Measurements from ENCODE around the gene GAS2.

Gene GAS2

GRCh38 chr11:22829231-22830081 is 163.0 kb downstream of the GAS2 start, which contains the start of gene SVIP:
Gene SVIP, minus strand, starts transcription at chr11:22829801. Its CDS starts 53 bp downstream, at chr11:22829748.
- peak; percentile 92 to 93 for DNase-seq (ENCODE audit: low read depth in 2 of 2)
- peak; percentile 43 for TF ChIP-seq CTCF (IDR thresholded peaks at IDR 0.05; ENCODE audit: low read depth, low read length)
- peak within 1 kb of the TSS; percentile 89 for H3K4me3 ChIP-seq (replicated peaks in 1 of 2; ENCODE audit: low read depth in 2 of 2, low read length in 2 of 2)

- DNase-seq (ENCODE audit: low read depth in 2 of 2), result no peak
- TF ChIP-seq CTCF (IDR thresholded peaks at IDR 0.05; ENCODE audit: low read depth, low read length), result no peak
- peak overlapping the region; percentile 25 to 89 for H3K4me3 ChIP-seq (replicated peaks in 1 of 2; ENCODE audit: low read depth in 2 of 2, low read length in 2 of 2)
Observed at GRCh38 chr11:22830082-22830414, 163.6 kb downstream of the GAS2 start.

- peak in 1 of 2 donors; percentile 34 for DNase-seq (ENCODE audit: low read depth in 2 of 2)
- TF ChIP-seq CTCF (IDR thresholded peaks at IDR 0.05; ENCODE audit: low read depth, low read length), result no peak
Observed at GRCh38 chr11:22832315-22833015, 166.1 kb downstream of the GAS2 start.

GRCh38 chr11:22846726-22847125 is 180.3 kb downstream of the GAS2 start:
- no peak overlapping the region for H3K4me3 ChIP-seq (replicated peaks in 1 of 2; ENCODE audit: low read depth in 2 of 2, low read length in 2 of 2)
- no peak for TF ChIP-seq CTCF (IDR thresholded peaks at IDR 0.05; ENCODE audit: low read depth, low read length)
- no peak for DNase-seq (ENCODE audit: low read depth in 2 of 2)

More at GRCh38 chr11:22832315-22833015, 166.1 kb downstream of the GAS2 start:
- no peak overlapping the region for H3K4me3 ChIP-seq (replicated peaks in 1 of 2; ENCODE audit: low read depth in 2 of 2, low read length in 2 of 2)

- no peak for DNase-seq (ENCODE audit: low read depth in 2 of 2)
- TF ChIP-seq CTCF (IDR thresholded peaks at IDR 0.05; ENCODE audit: low read depth, low read length), result no peak
Observed at GRCh38 chr11:22851477-22851876, 185.1 kb downstream of the GAS2 start.

GRCh38 chr11:22859756-22860155 is 193.3 kb downstream of the GAS2 start:
- no peak for DNase-seq (ENCODE audit: low read depth in 2 of 2)
- no peak overlapping the region for H3K4me3 ChIP-seq (replicated peaks in 1 of 2; ENCODE audit: low read depth in 2 of 2, low read length in 2 of 2)
- TF ChIP-seq CTCF (IDR thresholded peaks at IDR 0.05; ENCODE audit: low read depth, low read length), result no peak

More at GRCh38 chr11:22851477-22851876, 185.1 kb downstream of the GAS2 start:
- H3K4me3 ChIP-seq (replicated peaks in 1 of 2; ENCODE audit: low read depth in 2 of 2, low read length in 2 of 2), result no peak overlapping the region
